SK-N-MC (cell line): ENCODE results near the gene FAM47E.

Source experiments
- EZH2 ChIP-seq: fragments of 200-600 bp; sonication (generic); IDR thresholded peaks from one replicate; pipeline ENCODE4 v1.6.1; 2017; ENCODE audit warnings: antibody characterized with exemption
- POLR2AphosphoS5 ChIP-seq: IDR thresholded peaks from 2 replicates; pipeline ENCODE4 v1.6.1; 2012; ENCODE audit warnings: mild to moderate bottlenecking, low read depth, low read length, borderline replicate concordance

DNA sequence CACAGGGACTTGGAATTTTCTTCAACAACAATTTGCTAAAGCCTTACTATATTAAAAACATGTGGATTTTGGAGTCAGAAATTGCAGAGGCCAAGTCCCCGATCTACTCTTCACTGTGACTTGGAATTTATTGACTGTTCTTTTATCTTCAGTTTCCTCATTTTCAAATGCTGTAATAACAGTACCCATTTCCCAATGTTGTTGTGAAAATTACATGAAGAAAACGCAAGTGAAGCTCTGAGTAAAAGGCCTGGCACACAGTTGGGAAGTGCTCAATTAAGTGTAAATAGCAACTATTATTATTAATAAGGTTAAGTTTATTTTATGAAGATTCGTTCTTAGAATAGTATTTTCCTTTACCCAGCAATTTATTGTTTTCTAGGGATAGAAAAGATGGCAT, 70.7 kb downstream of the FAM47E start:
- TF ChIP-seq POLR2AphosphoS5, result no peak
- TF ChIP-seq EZH2, result no peak
